ENCODE measurements around the gene C3orf52.

Gene C3orf52

GRCh38 chr3:112119962-112120836 lies 34.0 kb downstream of the C3orf52 start:
- DNase-seq (ENCODE audit: low spot score) = no peak

- DNase-seq (ENCODE audit: low spot score) = no peak
These were observed 35.7 kb downstream of the C3orf52 start for GRCh38 chr3:112121577-112122547.

GRCh38 chr3:112122870-112123269 lies 36.7 kb downstream of the C3orf52 start:
- no peak for DNase-seq (ENCODE audit: low spot score)

- DNase-seq (ENCODE audit: low spot score) = no peak
These were observed 37.4 kb downstream of the C3orf52 start for GRCh38 chr3:112123548-112123947.

GRCh38 chr3:112124907-112125607 lies 38.9 kb downstream of the C3orf52 start:
- DNase-seq (ENCODE audit: low spot score) = no peak

GRCh38 chr3:112126511-112126911 lies 40.3 kb downstream of the C3orf52 start:
- DNase-seq (ENCODE audit: low spot score) = no peak

- no peak for DNase-seq (ENCODE audit: low spot score)
These were observed 41.6 kb downstream of the C3orf52 start for GRCh38 chr3:112127522-112128494.

GRCh38 chr3:112128843-112129727 lies 42.9 kb downstream of the C3orf52 start:
- DNase-seq (ENCODE audit: low spot score) = no peak

GRCh38 chr3:112129925-112130637 lies 43.9 kb downstream of the C3orf52 start:
- no peak for DNase-seq (ENCODE audit: low spot score)

GRCh38 chr3:112130638-112130993 lies 44.4 kb downstream of the C3orf52 start:
- no peak for DNase-seq (ENCODE audit: low spot score)

GRCh38 chr3:112131111-112131510 lies 44.9 kb downstream of the C3orf52 start:
- DNase-seq (ENCODE audit: low spot score) = no peak

- DNase-seq (ENCODE audit: low spot score) = no peak
These were observed 45.9 kb downstream of the C3orf52 start for GRCh38 chr3:112132088-112132487.

- no peak for DNase-seq (ENCODE audit: low spot score)
These were observed 46.4 kb downstream of the C3orf52 start for GRCh38 chr3:112132554-112132953.

- DNase-seq (ENCODE audit: low spot score) = peak; percentile 13
These were observed 46.8 kb downstream of the C3orf52 start, which contains the start of gene GCSAM for GRCh38 chr3:112132975-112133448. Gene GCSAM (minus strand): TSS chr3:112133248. CDS start chr3:112133120, 128 bp downstream.

- peak; percentile 48 for DNase-seq (ENCODE audit: low spot score)
These were observed 47.6 kb downstream of the C3orf52 start for GRCh38 chr3:112133626-112134334.

GRCh38 chr3:112134335-112135124 lies 48.3 kb downstream of the C3orf52 start:
- peak; percentile 5 for DNase-seq (ENCODE audit: low spot score)

- no peak for DNase-seq (ENCODE audit: low spot score)
These were observed 49.9 kb downstream of the C3orf52 start for GRCh38 chr3:112136046-112136445.
